Effector CD8-positive, alpha-beta T cell (primary cell): ENCODE data around the gene TMEM11.

Experiments
- DNase-seq: peaks from one replicate; lab custom pipeline; 2025; lab: John Stamatoyannopoulos, UW

The TMEM11 gene

GRCh38 chr17:21161498-21162393 lies 52.2 kb downstream of the TMEM11 start:
- DNase-seq: no peak

GRCh38 chr17:21160401-21160800 lies 53.6 kb downstream of the TMEM11 start:
- DNase-seq: no peak

GRCh38 chr17:21157586-21158370 lies 56.2 kb downstream of the TMEM11 start:
- DNase-seq: no peak

- DNase-seq: no peak
Observed at GRCh38 chr17:21152731-21153130, 61.2 kb downstream of the TMEM11 start.

GRCh38 chr17:21149621-21150020 lies 64.3 kb downstream of the TMEM11 start:
- DNase-seq: no peak
